HCT116 (cell line): Measurements from ENCODE around the gene FHL3. TPM values are rescaled to one million over a fixed set of nuclear protein-coding genes. Genes with fewer than 3 reads are reported as not detected.

Experiments
- ATAC-seq: fragments of 200-7000 bp; cut with Tn5 transposase; 2 replicates; pipeline ENCODE4 v1.9.1; 2020; ENCODE audit warnings: mild to moderate bottlenecking, moderate library complexity
- BruUV-seq: library from RNA; stranded (reverse); fragments of 400-500 nt; replicated peaks from 2 replicates; lab custom pipeline; 2021; lab: Mats Ljungman, UMichigan
- CTCF ChIA-PET: fragments of 300-600 bp; sonication (Branson Sonifier 250); formaldehyde crosslinking; loops from one replicate; lab custom pipeline; 2021; ENCODE audit warnings: antibody characterized with exemption; lab: Charles Lee
- POLR2A ChIA-PET: fragments of 300-600, 350-600 bp; sonication (Branson Sonifier 250); formaldehyde crosslinking; loops from one replicate; lab custom pipeline; 2021; ENCODE audit warnings: antibody characterized with exemption; lab: Charles Lee
- RAD21 ChIA-PET, 2 experiments: fragments of 300-600 bp; sonication (Branson Sonifier 250); formaldehyde crosslinking; loops; one replicate each; lab custom pipeline; 2023; ENCODE audit warnings: low total read pairs in 2 of 2; ENCODE audit not compliant: uncharacterized antibody in 2 of 2, unreplicated experiment in 2 of 2, low non-redundant PET in 1 of 2; lab: Charles Lee
- DNase-seq: peaks from one replicate; pipeline ENCODE4 v3.0.0-alpha.2; 2010; ENCODE audit warnings: low read depth, low spot score
- H2AFZ ChIP-seq: fragments of 200-600 bp; shearing (Covaris generic), sonication (generic); 2 replicates; pipeline ENCODE4 v1.6.1; 2017; ENCODE audit warnings: low read depth, mixed run types, mixed read lengths, antibody characterized with exemption, low read length; ENCODE audit not compliant: poor library complexity, severe bottlenecking
- H3K27ac ChIP-seq: 2 replicates; pipeline ENCODE4 v1.5.1; 2012; ENCODE audit warnings: low read depth, low read length
- H3K27me3 ChIP-seq: fragments of 200-600 bp; sonication (generic); 2 replicates; pipeline ENCODE4 v1.6.1; 2016; ENCODE audit warnings: mixed run types, low read length, mixed read lengths; ENCODE audit not compliant: insufficient read depth
- H3K36me3 ChIP-seq, 2 experiments: fragments of 200-500 bp in 1 of 2; fragments of 200-600 bp in 1 of 2; sonication (Bioruptor generic) in 1 of 2; sonication (generic) in 1 of 2; 2 replicates each; pipeline versions ENCODE4 v1.5.1 to v1.6.1; 2014 to 2016; ENCODE audit warnings: low read length in 2 of 2, inconsistent platforms in 1 of 2, mixed read lengths in 1 of 2, mixed run types in 1 of 2; ENCODE audit not compliant: insufficient read depth in 2 of 2, control insufficient read depth in 1 of 2
- H3K4me1 ChIP-seq, 2 experiments: fragments of 200-600 bp in 1 of 2; sonication (generic) in 1 of 2; 2 replicates each; pipeline versions ENCODE4 v1.5.1 to v1.6.1; 2012 to 2017; ENCODE audit warnings: low read length in 2 of 2, inconsistent platforms in 1 of 2, mild to moderate bottlenecking in 1 of 2, mixed read lengths in 1 of 2, mixed run types in 1 of 2, moderate library complexity in 1 of 2; ENCODE audit not compliant: insufficient read depth in 2 of 2, control insufficient read depth in 1 of 2
- H3K4me2 ChIP-seq: fragments of 200-600 bp; sonication (generic); 2 replicates; pipeline ENCODE4 v1.6.1; 2017; ENCODE audit warnings: mixed run types, low read length, mixed read lengths
- H3K4me3 ChIP-seq, 2 experiments: fragments of 200-600 bp in 1 of 2; sonication (generic) in 1 of 2; replicated peaks in 1 of 2; 2 replicates each; pipeline ENCODE4 v1.5.1; 2011 to 2016; ENCODE audit warnings: low read length in 2 of 2, control low read depth in 1 of 2, low read depth in 1 of 2, mild to moderate bottlenecking in 1 of 2, mixed read lengths in 1 of 2, mixed run types in 1 of 2
- H3K79me2 ChIP-seq: fragments of 200-600 bp; sonication (generic); 2 replicates; pipeline ENCODE4 v1.6.1; 2017; ENCODE audit warnings: mild to moderate bottlenecking, mixed run types, low read length, moderate library complexity, mixed read lengths; ENCODE audit not compliant: insufficient read depth
- H3K9ac ChIP-seq: fragments of 200-600 bp; sonication (generic); 2 replicates; pipeline ENCODE4 v1.6.1; 2016; ENCODE audit warnings: low read length, mixed read lengths
- H3K9me2 ChIP-seq: fragments of 200-600 bp; sonication (generic), shearing (Covaris generic); 2 replicates; pipeline ENCODE4 v1.6.1; 2017; ENCODE audit warnings: mixed run types, mild to moderate bottlenecking, moderate library complexity; ENCODE audit not compliant: insufficient read depth
- H3K9me3 ChIP-seq, 2 experiments: fragments of 200-500 bp in 1 of 2; fragments of 200-600 bp in 1 of 2; sonication (Bioruptor generic) in 1 of 2; sonication (generic) in 1 of 2; 2 replicates each; pipeline ENCODE4 v1.6.1; 2014 to 2017; ENCODE audit warnings: low read length in 2 of 2, mixed read lengths in 2 of 2, inconsistent platforms in 1 of 2, low read depth in 1 of 2, mild to moderate bottlenecking in 1 of 2, mixed run types in 1 of 2, moderate library complexity in 1 of 2; ENCODE audit not compliant: control insufficient read depth in 1 of 2, insufficient read depth in 1 of 2
- H4K20me1 ChIP-seq: fragments of 200-600 bp; sonication (generic), shearing (Covaris generic); 2 replicates; pipeline ENCODE4 v1.6.1; 2017; ENCODE audit warnings: mixed run types, mild to moderate bottlenecking, moderate library complexity; ENCODE audit not compliant: insufficient read depth
- ATF3 ChIP-seq: IDR thresholded peaks from 2 replicates; pipeline ENCODE4 v1.6.1; 2012
- CBX3 ChIP-seq: IDR thresholded peaks from 2 replicates; pipeline ENCODE4 v1.6.1; 2012; ENCODE audit warnings: low read depth
- CEBPB ChIP-seq: IDR thresholded peaks from 2 replicates; pipeline ENCODE4 v1.6.1; 2012; ENCODE audit warnings: low read depth
- CTCF ChIP-seq, 3 experiments: fragments of 200-600 bp in 1 of 3; sonication (generic) in 1 of 3; IDR thresholded peaks in 2 of 3; conservative IDR thresholded peaks in 1 of 3; 2 replicates each; pipeline ENCODE4 v1.5.1; 2012 to 2017; ENCODE audit warnings: low read depth in 2 of 3, low read length in 2 of 3, antibody characterized with exemption in 1 of 3, borderline replicate concordance in 1 of 3, control low read depth in 1 of 3, mild to moderate bottlenecking in 1 of 3, mixed read lengths in 1 of 3, mixed run types in 1 of 3, moderate library complexity in 1 of 3; ENCODE audit not compliant: insufficient read depth in 1 of 3
- EGR1 ChIP-seq: IDR thresholded peaks from 2 replicates; pipeline ENCODE4 v1.6.1; 2012; ENCODE audit warnings: low read depth
- ELF1 ChIP-seq: IDR thresholded peaks from 2 replicates; pipeline ENCODE4 v1.6.1; 2012; ENCODE audit warnings: low read depth, borderline replicate concordance
- EZH2 ChIP-seq: fragments of 200-600 bp; sonication (generic); IDR thresholded peaks from 2 replicates; pipeline ENCODE4 v1.6.1; 2017; ENCODE audit warnings: antibody characterized with exemption, mixed run types
- EZH2phosphoT487 ChIP-seq: fragments of 200-600 bp; IDR thresholded peaks from 2 replicates; pipeline ENCODE4 v1.6.1; 2018; ENCODE audit warnings: antibody characterized with exemption, borderline replicate concordance
- FOSL1 ChIP-seq: IDR thresholded peaks from 2 replicates; pipeline ENCODE4 v1.6.1; 2012; ENCODE audit warnings: low read depth
- JUND ChIP-seq: IDR thresholded peaks from 2 replicates; pipeline ENCODE4 v1.6.1; 2012
- MAX ChIP-seq: IDR thresholded peaks from 2 replicates; pipeline ENCODE4 v1.6.1; 2012
- POLR2AphosphoS5 ChIP-seq: IDR thresholded peaks from 2 replicates; pipeline ENCODE4 v1.6.1; 2011; ENCODE audit warnings: mild to moderate bottlenecking, low read depth, low read length, moderate library complexity
- RAD21 ChIP-seq: IDR thresholded peaks from 2 replicates; pipeline ENCODE4 v1.6.1; 2012; ENCODE audit warnings: low read depth, mild to moderate bottlenecking
- SIN3A ChIP-seq: IDR thresholded peaks from 2 replicates; pipeline ENCODE4 v1.6.1; 2012; ENCODE audit warnings: low read depth
- SP1 ChIP-seq: IDR thresholded peaks from 2 replicates; pipeline ENCODE4 v1.6.1; 2012; ENCODE audit warnings: low read depth
- TCF7L2 ChIP-seq: IDR thresholded peaks from 2 replicates; pipeline ENCODE4 v1.7.0; 2011; ENCODE audit warnings: borderline replicate concordance, inconsistent platforms; ENCODE audit not compliant: insufficient read depth, insufficient read length; ENCODE audit errors: extremely low read depth
- YY1 ChIP-seq: IDR thresholded peaks from 2 replicates; pipeline ENCODE4 v1.6.1; 2011; ENCODE audit warnings: low read length, low read depth, moderate library complexity, mild to moderate bottlenecking; ENCODE audit not compliant: insufficient replicate concordance; ENCODE audit errors: extremely low read depth
- ZBTB33 ChIP-seq: IDR thresholded peaks from 2 replicates; pipeline ENCODE4 v1.6.1; 2011; ENCODE audit warnings: mild to moderate bottlenecking, low read length, moderate library complexity; ENCODE audit not compliant: insufficient replicate concordance; ENCODE audit errors: extremely low read depth
- ZFX ChIP-seq: fragments of 450-650 bp; IDR thresholded peaks from 2 replicates; pipeline ENCODE4 v1.6.1; 2017
- intact Hi-C: fragments of 100-400 bp; cut with micrococcal nuclease; formaldehyde crosslinking; loops from 2 replicates; pipeline ENCODE4 v1.10.0; 2022
- total RNA-seq: library from RNA; stranded (reverse); gene quantifications from one replicate; pipeline ENCODE4 v1.2.1, GENCODE V29; 2021; ENCODE audit not compliant: unreplicated experiment

The FHL3 gene
- total RNA-seq, 1 experiment from 2014 or later, result 22.5 TPM

- ATAC-seq, result no peak
- ChIA-PET POLR2A (no interaction called here), CTCF (no interaction called here), RAD21 (no interaction called here)
- TF ChIP-seq MAX (no peak), ZFX (no peak), JUND (no peak), ELF1 (no peak), YY1 (no peak), POLR2AphosphoS5 (no peak), SP1 (no peak), SIN3A (no peak), CTCF (IDR thresholded peaks at IDR 0.05 in 2 of 3, conservative IDR thresholded peaks at IDR 0.05 in 1 of 3; ENCODE audit: borderline replicate concordance in 1 of 3, insufficient read depth in 1 of 3, low read depth in 2 of 3, low read length in 2 of 3) (no peak), TCF7L2 (no peak), EZH2 (no peak), CBX3 (no peak), FOSL1 (no peak), EGR1 (no peak), EZH2phosphoT487 (no peak), RAD21 (no peak), ZBTB33 (no peak), CEBPB (no peak), ATF3 (no peak)
- no peaks in the 10 kb centered on the region for H3K9me3 ChIP-seq
- H3K79me2 ChIP-seq, result no peaks in the 10 kb centered on the region
- intact Hi-C loops, result no loop called here
- DNase-seq, result no peak
- no peak overlapping the region for H2AFZ ChIP-seq
- H3K4me2 ChIP-seq, result no peak overlapping the region
- no peak overlapping the region for H3K4me3 ChIP-seq
- no peak overlapping the region for H3K9ac ChIP-seq
- peaks cover 2 to 17% of the 10 kb centered on the region in 2 experiments; a peak in 2 of 4 replicates for H3K4me1 ChIP-seq
- H4K20me1 ChIP-seq, result no peaks in the 10 kb centered on the region
- no TSS peak for BruUV-seq
- no peaks in the 10 kb centered on the region for H3K27me3 ChIP-seq
- H3K27ac ChIP-seq, result no peak overlapping the region
- H3K36me3 ChIP-seq, result no peaks in the 10 kb centered on the region
- no peaks in the 10 kb centered on the region for H3K9me2 ChIP-seq
Observed at GRCh38 chr1:38051079-38051543, 45.8 kb upstream of the FHL3 start.
